HG03045 (cell line): Measurements from ENCODE around the gene GUK1.

Source experiments
- ATAC-seq: cut with Tn5 transposase; IDR thresholded peaks from one replicate; pipeline ENCODE4 v1.9.1; 2021; ENCODE audit warnings: mild to moderate bottlenecking, moderate library complexity; ENCODE audit not compliant: unreplicated experiment

Gene GUK1

GRCh38 chr1:228139931-228140723, at the start of gene GUK1:
TSS of gene GUK1 (plus strand) at chr1:228140279. CDS start at chr1:228140303, 24 bp downstream.
- peak; percentile 91 for ATAC-seq

- ATAC-seq, result no peak
Observed at GRCh38 chr1:228090613-228091081, 49.4 kb upstream of the GUK1 start.

- ATAC-seq, result no peak
Observed at GRCh38 chr1:228091084-228091483, 49.0 kb upstream of the GUK1 start.

- no peak for ATAC-seq
Observed at GRCh38 chr1:228092342-228093049, 47.6 kb upstream of the GUK1 start.

- no peak for ATAC-seq
Observed at GRCh38 chr1:228093050-228093906, 46.8 kb upstream of the GUK1 start.

- ATAC-seq, result no peak
Observed at GRCh38 chr1:228094432-228095016, 45.6 kb upstream of the GUK1 start.

GRCh38 chr1:228095161-228095560, 44.9 kb upstream of the GUK1 start:
- ATAC-seq, result no peak

- no peak for ATAC-seq
Observed at GRCh38 chr1:228095938-228096337, 44.1 kb upstream of the GUK1 start.

GRCh38 chr1:228096416-228097332, 43.4 kb upstream of the GUK1 start:
- no peak for ATAC-seq

- ATAC-seq, result no peak
Observed at GRCh38 chr1:228097333-228098081, 42.6 kb upstream of the GUK1 start.

GRCh38 chr1:228098323-228098931, 41.7 kb upstream of the GUK1 start:
- no peak for ATAC-seq

- ATAC-seq, result no peak
Observed at GRCh38 chr1:228099331-228099732, 40.7 kb upstream of the GUK1 start.

GRCh38 chr1:228100822-228101613, 39.1 kb upstream of the GUK1 start:
- no peak for ATAC-seq

- ATAC-seq, result peak; percentile 0
Observed at GRCh38 chr1:228101614-228101993, 38.5 kb upstream of the GUK1 start.

GRCh38 chr1:228101994-228102790, 37.9 kb upstream of the GUK1 start:
- ATAC-seq, result peak; percentile 20

- peak; percentile 68 for ATAC-seq
Observed at GRCh38 chr1:228102791-228103620, 37.1 kb upstream of the GUK1 start, which contains the start of gene C1orf35. TSS of gene C1orf35 (minus strand) at chr1:228103325. CDS start at chr1:228103227, 98 bp downstream.
